GM18868 (cell line): ENCODE data around the gene PMEPA1.

Source experiments
- ATAC-seq: cut with Tn5 transposase; IDR thresholded peaks from one replicate; pipeline ENCODE4 v1.9.1; 2021; ENCODE audit warnings: mild to moderate bottlenecking, moderate library complexity; ENCODE audit not compliant: unreplicated experiment

PMEPA1 gene

GRCh38 chr20:57709823-57710799, at the start of gene PMEPA1:
PMEPA1 (minus strand) TSS chr20:57710015; CDS start chr20:57709582, 433 bp downstream.
- ATAC-seq = peak; percentile 75

GRCh38 chr20:57757767-57758166, 48.0 kb upstream of the PMEPA1 start:
- no peak for ATAC-seq

GRCh38 chr20:57756921-57757320, 47.1 kb upstream of the PMEPA1 start:
- ATAC-seq = no peak

- ATAC-seq = no peak
Observed at GRCh38 chr20:57756213-57756612, 46.4 kb upstream of the PMEPA1 start.

GRCh38 chr20:57755609-57756008, 45.8 kb upstream of the PMEPA1 start:
- ATAC-seq = no peak

GRCh38 chr20:57754190-57754589, 44.4 kb upstream of the PMEPA1 start:
- ATAC-seq = no peak

- no peak for ATAC-seq
Observed at GRCh38 chr20:57753332-57754164, 43.7 kb upstream of the PMEPA1 start.

GRCh38 chr20:57751411-57751810, 41.6 kb upstream of the PMEPA1 start:
- ATAC-seq = no peak

GRCh38 chr20:57749869-57750268, 40.1 kb upstream of the PMEPA1 start:
- no peak for ATAC-seq

- no peak for ATAC-seq
Observed at GRCh38 chr20:57749131-57749690, 39.4 kb upstream of the PMEPA1 start.

GRCh38 chr20:57748601-57749130, 38.9 kb upstream of the PMEPA1 start:
- peak; percentile 79 for ATAC-seq

- no peak for ATAC-seq
Observed at GRCh38 chr20:57747861-57748481, 38.2 kb upstream of the PMEPA1 start.

GRCh38 chr20:57746832-57747404, 37.1 kb upstream of the PMEPA1 start:
- ATAC-seq = no peak

- ATAC-seq = no peak
Observed at GRCh38 chr20:57746201-57746600, 36.4 kb upstream of the PMEPA1 start.

- no peak for ATAC-seq
Observed at GRCh38 chr20:57744206-57744605, 34.4 kb upstream of the PMEPA1 start.

- no peak for ATAC-seq
Observed at GRCh38 chr20:57743450-57744095, 33.8 kb upstream of the PMEPA1 start.

GRCh38 chr20:57742507-57743181, 32.8 kb upstream of the PMEPA1 start:
- no peak for ATAC-seq

GRCh38 chr20:57738484-57738883, 28.7 kb upstream of the PMEPA1 start:
- ATAC-seq = no peak

- no peak for ATAC-seq
Observed at GRCh38 chr20:57738053-57738452, 28.2 kb upstream of the PMEPA1 start.
